ENCODE results near the gene CDH3.

The CDH3 gene

GRCh38 chr16:68749432-68749831 is 104.3 kb downstream of the CDH3 start:
- DNase-seq (ENCODE audit: low read depth in 2 of 2) = no peak
- H3K4me3 ChIP-seq (replicated peaks in 1 of 2; ENCODE audit: low read depth in 2 of 2, low read length in 2 of 2) = no peak overlapping the region
- TF ChIP-seq CTCF (IDR thresholded peaks at IDR 0.05; ENCODE audit: low read depth, low read length) = no peak
